Activated CD8-positive, alpha-beta memory T cell treated with anti-CD3 and anti-CD28 coated beads, Interleukin-2, amount 50 U/mL, for 4 hours (primary cell): ENCODE results near the gene CAMK2D.

Experiments
- DNase-seq: peaks from one replicate; pipeline ENCODE4 v3.0.0-alpha.2; 2020

The CAMK2D gene

GRCh38 chr4:113457886-113458285 is 303.7 kb downstream of the CAMK2D start:
- DNase-seq: no peak

DNA sequence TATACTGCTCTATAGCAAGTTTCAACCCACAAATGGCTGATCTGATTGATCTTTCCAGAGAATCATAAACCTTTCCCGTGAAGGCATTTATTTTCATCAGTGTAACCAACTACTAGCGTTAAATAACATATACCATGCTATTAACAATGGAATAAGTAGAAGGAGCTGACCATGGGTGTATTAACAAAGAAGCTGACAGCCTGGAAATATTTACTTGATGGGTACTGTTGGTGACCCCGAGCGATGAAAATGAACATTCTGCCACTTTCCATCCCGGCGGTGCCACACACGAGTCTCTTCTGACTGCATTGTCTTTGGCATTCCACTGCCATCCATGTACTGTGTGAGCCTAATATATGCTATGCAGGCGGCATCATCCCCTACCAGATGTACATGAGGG is 304.4 kb downstream of the CAMK2D start:
- no peak for DNase-seq

- DNase-seq: no peak
Observed at GRCh38 chr4:113455061-113455460, 306.5 kb downstream of the CAMK2D start.

GRCh38 chr4:113452868-113453620 is 308.5 kb downstream of the CAMK2D start:
- DNase-seq: no peak

GRCh38 chr4:113452152-113452551 is 309.4 kb downstream of the CAMK2D start:
- DNase-seq: no peak

- no peak for DNase-seq
Observed at GRCh38 chr4:113450295-113451080, 311.1 kb downstream of the CAMK2D start.

GRCh38 chr4:113449410-113449974 is 312.0 kb downstream of the CAMK2D start:
- no peak for DNase-seq

DNA sequence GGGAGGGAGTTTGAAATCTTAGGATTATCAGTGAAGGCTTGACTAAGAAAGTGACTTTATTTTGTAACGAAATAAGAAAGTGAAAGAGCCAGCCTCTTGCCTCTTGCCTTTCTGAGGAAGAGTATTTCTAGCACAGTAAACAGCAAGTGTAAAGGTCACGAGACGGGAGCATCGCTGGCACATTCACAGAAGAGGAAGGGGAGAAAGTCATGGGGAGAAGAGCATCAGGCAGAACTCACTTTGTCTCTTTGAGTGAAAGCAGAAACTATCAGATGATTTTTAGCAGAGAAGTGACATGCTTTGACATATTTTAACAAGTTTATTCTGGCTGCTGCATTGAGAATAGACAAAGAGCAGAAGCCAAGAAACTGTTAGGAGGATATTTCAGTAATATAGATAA is 313.8 kb downstream of the CAMK2D start:
- DNase-seq: no peak

- no peak for DNase-seq
Observed at GRCh38 chr4:113447061-113447460, 314.5 kb downstream of the CAMK2D start.

- no peak for DNase-seq
Observed at GRCh38 chr4:113446019-113446418, 315.5 kb downstream of the CAMK2D start.

DNA sequence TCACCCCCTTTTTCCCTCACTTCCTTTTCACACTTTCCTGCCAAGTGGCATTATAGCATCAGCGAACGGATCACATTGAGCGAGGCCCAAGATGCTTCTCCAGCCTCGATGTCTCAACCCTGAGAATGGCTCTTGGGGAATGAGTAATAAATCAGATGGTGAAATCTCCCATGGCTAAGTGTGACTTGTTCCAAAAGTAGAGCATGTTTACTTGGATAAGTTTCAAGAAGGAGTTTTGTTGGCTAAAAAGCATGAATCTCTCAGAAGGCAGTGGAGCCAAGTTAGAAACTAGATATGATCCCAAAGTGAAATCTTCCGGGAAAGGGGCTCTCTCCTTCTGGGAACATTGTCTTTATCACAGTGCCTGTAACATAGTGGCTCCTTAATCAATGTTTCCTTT is 316.3 kb downstream of the CAMK2D start:
- no peak for DNase-seq

DNA sequence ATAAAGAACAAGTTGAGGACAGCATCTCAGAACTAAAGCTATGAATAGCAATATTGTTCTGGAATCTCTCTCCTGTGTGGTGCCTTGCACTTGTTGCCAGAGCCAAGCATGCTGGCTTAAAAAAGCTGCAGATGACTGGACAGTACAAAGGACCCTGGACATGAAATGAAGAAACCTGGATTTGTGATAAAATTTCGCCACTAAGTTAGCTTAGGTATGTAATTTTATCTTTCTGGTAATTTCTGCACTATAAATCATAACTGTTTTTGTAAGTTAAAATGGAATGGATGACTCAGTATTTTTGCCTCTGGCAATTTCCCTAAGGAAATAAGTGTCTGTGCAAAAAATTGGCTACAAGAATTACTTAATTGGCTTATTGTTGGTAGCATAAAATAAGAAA is 317.2 kb downstream of the CAMK2D start:
- no peak for DNase-seq

GRCh38 chr4:113442826-113443225 is 318.7 kb downstream of the CAMK2D start:
- DNase-seq: no peak

- no peak for DNase-seq
Observed at GRCh38 chr4:113440371-113440770, 321.2 kb downstream of the CAMK2D start.

DNA sequence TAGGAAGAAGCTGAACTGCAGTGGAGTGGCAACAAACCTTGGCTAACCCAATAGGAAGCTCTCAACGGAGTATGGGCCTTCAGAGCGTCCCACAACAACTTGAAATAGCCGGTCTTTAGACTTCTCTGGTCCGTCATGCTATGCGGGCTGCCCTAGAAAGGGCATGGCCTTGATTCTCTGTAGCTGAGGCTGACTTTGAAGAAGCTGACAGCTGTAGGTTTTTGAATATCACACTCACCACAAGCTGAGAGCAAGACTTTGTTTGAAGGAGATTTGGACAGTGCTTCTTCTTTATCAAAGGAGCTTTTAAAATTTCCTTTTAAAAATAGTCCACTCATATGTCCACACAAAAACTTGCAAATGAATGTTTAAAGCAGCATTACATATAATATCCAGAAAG is 322.9 kb downstream of the CAMK2D start:
- DNase-seq: no peak

- no peak for DNase-seq
Observed at GRCh38 chr4:113437129-113437528, 324.4 kb downstream of the CAMK2D start.

- DNase-seq: no peak
Observed at GRCh38 chr4:113436360-113436759, 325.2 kb downstream of the CAMK2D start.

DNA sequence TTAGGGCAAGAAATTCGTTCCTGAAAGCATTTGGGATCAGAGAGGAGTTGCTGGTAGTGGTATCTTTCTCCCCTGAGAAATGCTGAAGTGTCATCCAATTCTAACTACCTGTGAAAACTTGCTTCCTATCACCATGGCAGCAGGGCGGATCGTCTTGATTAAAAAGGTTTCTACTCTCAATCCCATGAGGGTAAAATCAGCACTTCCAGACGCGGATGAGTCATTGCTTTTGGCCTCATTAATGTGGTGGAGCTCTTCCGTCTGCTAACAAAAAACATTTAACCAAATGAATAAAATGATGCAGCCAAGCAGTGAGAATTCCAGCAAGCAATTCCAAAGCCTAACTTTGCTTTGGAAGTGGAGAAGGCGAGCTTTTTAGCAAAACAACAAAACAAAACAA is 325.6 kb downstream of the CAMK2D start:
- no peak for DNase-seq

GRCh38 chr4:113434247-113434587 is 327.3 kb downstream of the CAMK2D start:
- no peak for DNase-seq

DNA sequence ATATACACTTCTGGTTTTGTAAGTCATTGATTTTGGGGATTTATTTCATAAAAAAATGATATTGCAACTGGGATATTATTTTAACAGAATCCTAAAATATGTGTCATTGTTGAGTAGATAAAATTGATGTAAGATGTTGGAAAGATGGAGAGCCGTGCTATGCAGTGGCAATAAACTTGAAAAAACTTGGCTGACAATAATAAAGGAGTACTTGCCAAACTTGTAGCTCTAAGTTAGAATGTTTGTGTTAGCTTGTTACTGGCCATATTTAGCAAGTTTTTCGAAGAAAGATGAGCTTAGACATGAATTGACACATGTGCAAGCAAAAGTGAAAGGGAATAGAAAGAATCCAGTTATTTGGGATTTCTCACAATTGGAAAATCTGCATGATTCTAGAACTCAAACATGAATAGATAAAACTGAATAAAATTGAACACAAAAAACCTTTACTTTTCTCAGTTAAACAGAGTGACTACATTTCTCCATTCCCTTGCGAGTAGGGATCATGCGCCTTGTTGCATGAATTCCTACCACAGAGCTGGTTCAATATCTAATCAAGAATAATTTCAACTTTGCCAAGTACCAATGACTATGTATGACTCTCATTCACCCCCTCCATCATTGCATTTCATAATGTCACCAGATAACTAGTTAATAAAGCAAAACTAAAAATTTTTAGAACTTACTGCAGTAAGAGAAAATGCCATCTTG is 327.8 kb downstream of the CAMK2D start:
- no peak for DNase-seq

DNA sequence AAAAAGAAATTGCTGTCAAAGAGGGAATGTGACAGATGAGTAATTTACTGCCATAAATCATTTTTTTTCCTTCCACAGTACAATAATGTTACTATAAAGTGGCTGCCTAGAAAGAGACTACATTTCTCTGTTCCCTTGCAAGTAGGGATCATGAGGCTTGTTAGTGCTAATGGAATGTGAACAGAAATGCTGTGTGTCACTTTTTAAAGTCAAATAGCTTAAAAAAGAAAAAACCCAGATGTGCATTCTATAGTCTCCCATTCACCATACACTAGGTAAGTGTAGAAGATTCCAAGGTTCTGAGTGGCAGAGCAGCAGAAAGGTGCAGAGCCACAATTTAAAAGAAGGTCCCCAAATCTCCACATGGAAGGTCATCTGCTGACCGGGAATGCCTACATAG is 328.4 kb downstream of the CAMK2D start:
- no peak for DNase-seq

GRCh38 chr4:113423631-113424030 is 337.9 kb downstream of the CAMK2D start:
- DNase-seq: no peak

GRCh38 chr4:113420938-113421337 is 340.6 kb downstream of the CAMK2D start:
- no peak for DNase-seq

- DNase-seq: no peak
Observed at GRCh38 chr4:113419631-113420030, 341.9 kb downstream of the CAMK2D start.
